ENCODE measurements around the gene MDM2. TPM values are rescaled to one million over a fixed set of nuclear protein-coding genes. Genes with fewer than 3 reads are reported as not detected.
A peak's percentile ranks its signal among the peaks of the same experiment; 100 is the strongest.
"Not testable (repeated sequence)": the region's sequence is repeated elsewhere in the genome, so short reads cannot be mapped to it uniquely, and the experiment has no call there.

MDM2 gene
- total and polyA plus RNA-seq, 9 of the 15 experiments (the other 6 are each of a cell fraction or from before 2014, with no cell fraction given): 13.6 to 100 (median 49.0) TPM

GRCh38 chr12:68807274-68807575 is 752 bp upstream of the MDM2 start (continued):
- TF ChIP-seq ZNF407 (IDR thresholded peaks at IDR 0.05; ENCODE audit: low read depth): peak; percentile 61
- 0 out of 2 replicates have a peak, but pooled peaks have one; percentile 22 for TF ChIP-seq ZNF592 (IDR thresholded peaks at IDR 0.05)
- TF ChIP-seq NR2C1 (IDR thresholded peaks at IDR 0.05): peak; percentile 14; the same call in 1 of the 2 replicates
- peak; percentile 60; the same call in 1 of the 2 replicates for TF ChIP-seq NR2C1 (tag; IDR thresholded peaks at IDR 0.05)
- peak; percentile 24; the same call in 1 of the 2 replicates for TF ChIP-seq ELF1 (tag; IDR thresholded peaks at IDR 0.05)
- peak; percentile 68; the same call in 1 of the 2 replicates for TF ChIP-seq CC2D1A (IDR thresholded peaks at IDR 0.05)
- peak; percentile 57 for TF ChIP-seq GTF3C2 (IDR thresholded peaks at IDR 0.05; ENCODE audit: borderline replicate concordance, extremely low read depth, insufficient read length)
- TF ChIP-seq TOE1 (IDR thresholded peaks at IDR 0.05; ENCODE audit: borderline replicate concordance): peak; percentile 62; the same call in 1 of the 2 replicates
- not testable (repeated sequence) for TF ChIP-seq TOE1 (CRISPR knock-in tag; IDR thresholded peaks at IDR 0.05; ENCODE audit: borderline replicate concordance, low read depth)
- TF ChIP-seq ZEB2 (IDR thresholded peaks at IDR 0.05): 0 out of 2 replicates have a peak, but pooled peaks have one; percentile 25
- TF ChIP-seq EHMT2 (IDR thresholded peaks at IDR 0.05): peak; percentile 52; the same call in 1 of the 2 replicates
- 0 out of 2 replicates have a peak, but pooled peaks have one; percentile 20 for TF ChIP-seq NR1H2 (CRISPR knock-in tag; IDR thresholded peaks at IDR 0.05)
- TF ChIP-seq L3MBTL2 (IDR thresholded peaks at IDR 0.05): 0 out of 2 replicates have a peak, but pooled peaks have one; percentile 8

Measured in K562 (cell line).